ENCODE data around the gene PROM2. TPM values are rescaled to one million over a fixed set of nuclear protein-coding genes. Genes with fewer than 3 reads are reported as not detected.

PROM2 gene
- total RNA-seq, 1 experiment from 2014 or later: 1.8 TPM

DNA sequence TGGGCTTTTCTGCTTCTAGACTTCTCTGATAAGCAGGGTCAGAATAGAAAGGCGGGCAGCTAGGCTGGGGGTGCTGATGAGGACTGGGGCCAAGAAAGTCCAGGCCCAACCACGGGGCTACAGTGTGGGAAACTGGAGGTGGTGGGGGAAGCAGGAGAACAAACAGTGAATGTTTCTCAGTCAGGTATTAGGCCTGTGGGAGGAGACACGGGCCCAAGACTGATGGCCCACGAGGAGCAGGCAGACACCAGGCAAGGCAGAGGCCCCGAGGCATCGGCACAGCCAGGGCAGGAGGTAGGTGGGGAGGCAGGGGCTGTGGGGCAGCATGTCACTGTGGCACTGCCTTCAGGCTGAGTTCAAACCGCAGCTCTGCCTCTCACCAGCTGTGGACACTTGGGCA is 63.6 kb downstream of the PROM2 start:
- Histone ChIP-seq H3K4me3 (ENCODE audit: insufficient read depth, low read depth, low read length) (no peak overlapping the region), H3K36me3 (replicated peaks; ENCODE audit: control insufficient read depth, insufficient read depth, low read length) (no peaks in the 10 kb centered on the region), H3K27me3 (ENCODE audit: control insufficient read depth, insufficient read depth, low read length) (peaks cover 5% of the 10 kb centered on the region)
- no peak for DNase-seq

Other genes with a start within 250 kb of the PROM2 start
- 0.80 TPM in 1 of 2 replicates, not detected in the other for gene MAL, start 248.7 kb upstream of the PROM2 start, total RNA-seq (2014; rRNA removed; shearing (Covaris generic))
- gene MRPS5, start 152.6 kb upstream of the PROM2 start, total RNA-seq (2014; rRNA removed; shearing (Covaris generic)): 71.7 and 104 TPM in 2 replicates
- 5.2 and 11.4 TPM in 2 replicates for gene ZNF514, start 114.6 kb upstream of the PROM2 start, total RNA-seq (2014; rRNA removed; shearing (Covaris generic))
- gene ZNF2, start 108.6 kb upstream of the PROM2 start, total RNA-seq (2014; rRNA removed; shearing (Covaris generic)): 4.9 and 7.4 TPM in 2 replicates
- 4.6 and 4.7 TPM in 2 replicates for gene ZNF892, start 66.9 kb upstream of the PROM2 start, total RNA-seq (2014; rRNA removed; shearing (Covaris generic))
- gene KCNIP3, start 22.9 kb downstream of the PROM2 start, total RNA-seq (2014; rRNA removed; shearing (Covaris generic)): 0.48 and 3.2 TPM in 2 replicates
- gene FAHD2A, start 128.3 kb downstream of the PROM2 start, total RNA-seq (2014; rRNA removed; shearing (Covaris generic)): 37.1 and 49.3 TPM in 2 replicates
- gene TRIM43B, start 210.3 kb downstream of the PROM2 start, total RNA-seq (2014; rRNA removed; shearing (Covaris generic)): not detected in 2 replicates

Data from H7 (cell line).